ENCODE data around the gene DRD3. TPM values are rescaled to one million over a fixed set of nuclear protein-coding genes. Genes with fewer than 3 reads are reported as not detected.
A peak's percentile ranks its signal among the peaks of the same experiment; 100 is the strongest.

The DRD3 gene
- total and polyA plus RNA-seq, 2 of the 8 experiments (the other 6 are each of a cell fraction or from before 2014, with no cell fraction given): 0.32 to 1.3 TPM

DNA sequence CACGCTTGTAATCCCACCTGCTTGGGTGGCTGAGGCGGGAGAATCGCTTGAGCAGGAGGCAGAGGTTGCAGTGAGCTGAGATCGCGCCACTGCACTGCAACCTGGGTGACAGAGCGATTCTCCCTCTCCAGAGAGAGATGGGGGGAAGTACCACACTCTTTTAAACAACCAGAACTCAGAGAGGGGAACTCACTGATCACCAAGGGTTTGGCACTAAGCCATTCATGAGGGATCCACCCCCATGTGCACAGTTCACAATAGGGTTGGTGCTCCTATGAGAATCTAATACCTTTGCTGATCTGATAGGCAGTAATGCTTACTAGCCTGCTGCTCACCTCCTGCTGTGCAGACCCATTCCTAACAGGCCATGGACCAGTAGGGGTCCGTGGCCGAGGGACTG, 70.7 kb downstream of the DRD3 start:
- DNase-seq (ENCODE audit: low read depth in 1 of 2, low spot score in 2 of 2) (no peak), FAIRE-seq (no peak)
- no peak overlapping the region for H2BK120ac ChIP-seq (replicated peaks; ENCODE audit: low read depth, low read length)
- H2BK15ac ChIP-seq (ENCODE audit: low read length): no peak overlapping the region
- H2AK5ac ChIP-seq (ENCODE audit: low read depth, low read length): no peak overlapping the region
- TF ChIP-seq EP300 (IDR thresholded peaks at IDR 0.05; ENCODE audit: borderline replicate concordance in 1 of 2, low read depth in 2 of 2, low read length in 2 of 2): no peak
- TF ChIP-seq SRF (IDR thresholded peaks at IDR 0.05; ENCODE audit: low read depth, low read length): no peak
- no peak for TF ChIP-seq KDM4A (IDR thresholded peaks at IDR 0.05; ENCODE audit: low read depth, low read length, severe bottlenecking)
- TF ChIP-seq TAF7 (optimal IDR thresholded peaks at IDR 0.05; ENCODE audit: borderline replicate concordance, low read depth, low read length): no peak
- no peak for TF ChIP-seq ASH2L (IDR thresholded peaks at IDR 0.05; ENCODE audit: low read length)
- H2BK12ac ChIP-seq (ENCODE audit: low read depth, low read length): no peak overlapping the region
- H3K4me2 ChIP-seq (ENCODE audit: insufficient read depth in 1 of 2, low read depth in 2 of 2, low read length in 2 of 2): no peak overlapping the region
- no peaks in the 10 kb centered on the region for H3K36me3 ChIP-seq (ENCODE audit: control insufficient read depth in 2 of 4, insufficient read depth in 4 of 4, low read length in 3 of 4)
- no peak overlapping the region for H2BK5ac ChIP-seq (ENCODE audit: low read depth, low read length)
- H3K14ac ChIP-seq (ENCODE audit: insufficient read length): no peak overlapping the region
- no peak overlapping the region for H3K4me3 ChIP-seq (ENCODE audit: extremely low read depth in 1 of 4, insufficient read depth in 2 of 4, low read depth in 3 of 4, low read length in 4 of 4)
- no peaks in the 10 kb centered on the region for H3K9me3 ChIP-seq (ENCODE audit: insufficient read depth in 2 of 2, low read depth in 1 of 2, low read length in 1 of 2)
- H3K27me3 ChIP-seq (replicated peaks in 1 of 4; ENCODE audit: control insufficient read depth in 3 of 4, extremely low read depth in 1 of 4, insufficient read depth in 3 of 4, low read length in 3 of 4): no peaks in the 10 kb centered on the region
- ChIA-PET CTCF (ENCODE audit: partially characterized antibody) (no interaction called here), POLR2A (ENCODE audit: partially characterized antibody) (no interaction called here)
- H3K4me1 ChIP-seq (replicated peaks in 1 of 4; ENCODE audit: control insufficient read depth in 3 of 4, insufficient read depth in 4 of 4, low read length in 3 of 4): peaks cover 0 to 12% (median 4%) of the 10 kb centered on the region in 4 experiments; a peak in 4 of 7 replicates
- no peak overlapping the region for H4K8ac ChIP-seq (ENCODE audit: extremely low read depth, insufficient read depth, low read length)
- H3K27ac ChIP-seq (ENCODE audit: low read depth, low read length): no peak overlapping the region
- H3K9ac ChIP-seq (replicated peaks in 1 of 4; ENCODE audit: extremely low read depth in 1 of 4, low read depth in 3 of 4, low read length in 3 of 4): no peak overlapping the region
- H3K23ac ChIP-seq (ENCODE audit: insufficient read length): no peak overlapping the region
- H3K79me1 ChIP-seq (ENCODE audit: low read depth, low read length): no peaks in the 10 kb centered on the region
- H3K79me2 ChIP-seq (ENCODE audit: control insufficient read depth in 1 of 2, insufficient read depth in 2 of 2, low read length in 2 of 2): no peaks in the 10 kb centered on the region
- WGBS, 2 experiments (ENCODE audit: extremely low coverage in 1 of 2, insufficient coverage in 1 of 2, insufficient read length in 1 of 2, insufficient replicate concordance in 2 of 2, low coverage in 1 of 2, low lambda C conversion rate in 2 of 2, missing lambda C conversion rate in 1 of 2): 97% methylated on average over 5 of the region's 8 CpGs; no CpG with 5 or more reads in 1 of the 2 experiments
- H4K91ac ChIP-seq (replicated peaks; ENCODE audit: insufficient read length, low read length): no peak overlapping the region
- H2BK20ac ChIP-seq (ENCODE audit: low read length): no peak overlapping the region
- H3K23me2 ChIP-seq (ENCODE audit: low read depth, low read length): no peaks in the 10 kb centered on the region; the same call in 1 of the 2 replicates
- H3K18ac ChIP-seq (ENCODE audit: extremely low read depth, low read length): 0 out of 2 replicates have a peak overlapping the region, but pooled peaks have one; percentile 48
- 0 out of 2 replicates have a peak overlapping the region, but pooled peaks have one; percentile 20 for H2AFZ ChIP-seq (ENCODE audit: low read length)
- no peak overlapping the region for H3K56ac ChIP-seq (replicated peaks; ENCODE audit: insufficient read length, low read depth, low read length)
- H4K5ac ChIP-seq (ENCODE audit: insufficient read length, low read depth, low read length): no peak overlapping the region
- H4K20me1 ChIP-seq (replicated peaks in 1 of 2; ENCODE audit: control insufficient read depth in 1 of 2, insufficient read depth in 2 of 2, low read length in 2 of 2): no peaks in the 10 kb centered on the region
- H3K4ac ChIP-seq (replicated peaks; ENCODE audit: insufficient read length, low read depth, low read length): no peak overlapping the region
